Measurements from ENCODE around the gene OLFM1.

DNA sequence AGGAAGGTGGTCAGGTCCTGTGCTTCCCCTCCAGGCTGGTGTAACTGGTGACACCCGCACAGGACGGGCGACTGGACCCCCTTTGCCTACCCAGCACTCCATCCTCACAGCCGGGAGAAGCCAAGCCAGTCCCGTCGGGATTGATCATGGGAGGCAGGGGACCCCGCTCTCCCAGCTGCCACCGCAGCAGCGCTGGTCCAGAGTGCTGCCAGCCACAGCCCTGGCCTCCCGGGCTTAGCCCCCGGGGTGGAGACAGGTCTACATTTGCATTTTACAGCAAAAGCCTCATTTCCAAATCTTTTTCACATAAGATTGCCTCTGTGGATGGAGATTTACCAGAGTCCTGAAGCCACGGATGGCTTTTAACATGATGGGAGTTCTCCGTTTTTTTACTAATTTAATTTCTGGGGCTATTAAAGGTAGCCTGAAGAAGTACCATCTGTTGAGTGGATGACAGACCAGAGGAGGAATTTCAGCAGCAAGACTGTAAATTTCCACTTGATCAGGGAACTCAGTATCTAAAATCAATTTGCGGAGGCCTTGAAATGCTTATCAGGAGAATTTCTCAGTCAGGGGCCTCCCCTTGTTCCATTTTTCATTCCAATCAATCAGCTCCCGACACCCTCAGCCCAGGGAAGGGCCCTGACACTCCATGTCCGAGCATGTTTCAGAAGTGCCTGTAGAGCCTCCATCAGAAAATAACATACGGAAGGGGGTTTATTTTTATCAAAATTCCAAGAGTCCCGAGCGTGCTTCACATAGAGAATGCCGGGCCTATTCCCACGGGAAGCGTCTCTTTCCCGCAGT lies 80.6 kb downstream of the OLFM1 start:
- no peak for TF ChIP-seq GABPA (IDR thresholded peaks at IDR 0.05; ENCODE audit: low read depth)
- TF ChIP-seq, protein P1, sequence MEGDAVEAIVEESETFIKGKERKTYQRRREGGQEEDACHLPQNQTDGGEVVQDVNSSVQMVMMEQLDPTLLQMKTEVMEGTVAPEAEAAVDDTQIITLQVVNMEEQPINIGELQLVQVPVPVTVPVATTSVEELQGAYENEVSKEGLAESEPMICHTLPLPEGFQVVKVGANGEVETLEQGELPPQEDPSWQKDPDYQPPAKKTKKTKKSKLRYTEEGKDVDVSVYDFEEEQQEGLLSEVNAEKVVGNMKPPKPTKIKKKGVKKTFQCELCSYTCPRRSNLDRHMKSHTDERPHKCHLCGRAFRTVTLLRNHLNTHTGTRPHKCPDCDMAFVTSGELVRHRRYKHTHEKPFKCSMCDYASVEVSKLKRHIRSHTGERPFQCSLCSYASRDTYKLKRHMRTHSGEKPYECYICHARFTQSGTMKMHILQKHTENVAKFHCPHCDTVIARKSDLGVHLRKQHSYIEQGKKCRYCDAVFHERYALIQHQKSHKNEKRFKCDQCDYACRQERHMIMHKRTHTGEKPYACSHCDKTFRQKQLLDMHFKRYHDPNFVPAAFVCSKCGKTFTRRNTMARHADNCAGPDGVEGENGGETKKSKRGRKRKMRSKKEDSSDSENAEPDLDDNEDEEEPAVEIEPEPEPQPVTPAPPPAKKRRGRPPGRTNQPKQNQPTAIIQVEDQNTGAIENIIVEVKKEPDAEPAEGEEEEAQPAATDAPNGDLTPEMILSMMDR (IDR thresholded peaks at IDR 0.05; ENCODE audit: insufficient read depth, low read length), result no peak
- TF ChIP-seq REST (IDR thresholded peaks at IDR 0.05; ENCODE audit: insufficient replicate concordance, low read depth), result no peak

Measured in HL-60 (cell line).